Ishikawa (cell line): ENCODE measurements around the gene DTD1.

Experiments used
- CEBPB ChIP-seq: IDR thresholded peaks from 2 replicates; pipeline ENCODE4 v1.6.1; 2012
- CREB1 ChIP-seq: IDR thresholded peaks from 2 replicates; pipeline ENCODE4 v1.6.1; 2012; ENCODE audit warnings: low read depth
- EGR1 ChIP-seq: IDR thresholded peaks from 2 replicates; pipeline ENCODE4 v1.6.1; 2012
- EP300 ChIP-seq: IDR thresholded peaks from 2 replicates; pipeline ENCODE4 v1.6.1; 2012; ENCODE audit warnings: borderline replicate concordance
- FOXM1 ChIP-seq: IDR thresholded peaks from 2 replicates; pipeline ENCODE4 v1.6.1; 2012; ENCODE audit warnings: low read depth, borderline replicate concordance
- MAX ChIP-seq: IDR thresholded peaks from 2 replicates; pipeline ENCODE4 v1.6.1; 2012
- NFIC ChIP-seq: IDR thresholded peaks from 2 replicates; pipeline ENCODE4 v1.6.1; 2012
- RAD21 ChIP-seq: IDR thresholded peaks from 2 replicates; pipeline ENCODE4 v1.6.1; 2012; ENCODE audit warnings: low read depth
- REST ChIP-seq: IDR thresholded peaks from 2 replicates; pipeline ENCODE4 v1.6.1; 2012; ENCODE audit warnings: low read depth, mild to moderate bottlenecking
- TAF1 ChIP-seq: IDR thresholded peaks from 2 replicates; pipeline ENCODE4 v1.6.1; 2012; ENCODE audit warnings: low read depth, mild to moderate bottlenecking
- TCF12 ChIP-seq: IDR thresholded peaks from 2 replicates; pipeline ENCODE4 v1.6.1; 2012; ENCODE audit warnings: low read depth
- TEAD4 ChIP-seq: IDR thresholded peaks from 2 replicates; pipeline ENCODE4 v1.6.1; 2012
- USF1 ChIP-seq: IDR thresholded peaks from 2 replicates; pipeline ENCODE4 v1.6.1; 2012
- YY1 ChIP-seq: IDR thresholded peaks from 2 replicates; pipeline ENCODE4 v1.6.1; 2012; ENCODE audit warnings: low read depth
- ZBTB7A ChIP-seq: IDR thresholded peaks from 2 replicates; pipeline ENCODE4 v1.6.1; 2012; ENCODE audit warnings: low read depth

Gene DTD1

GRCh38 chr20:18684775-18685174 lies 96.9 kb downstream of the DTD1 start:
- TF ChIP-seq MAX, result no peak
- TF ChIP-seq TEAD4, result no peak

GRCh38 chr20:18685406-18685805 lies 97.6 kb downstream of the DTD1 start:
- TF ChIP-seq ZBTB7A, result no peak
- TF ChIP-seq USF1, result no peak
- TF ChIP-seq NFIC, result no peak
- TF ChIP-seq FOXM1, result no peak

- TF ChIP-seq RAD21 (no peak), NFIC (no peak), CEBPB (no peak)
These were observed 98.8 kb downstream of the DTD1 start for GRCh38 chr20:18686696-18687095.

- TF ChIP-seq EGR1 (no peak), NFIC (no peak), TAF1 (no peak), TCF12 (no peak), TEAD4 (no peak)
These were observed 100.8 kb downstream of the DTD1 start for GRCh38 chr20:18688676-18689075.

GRCh38 chr20:18689557-18689956 lies 101.7 kb downstream of the DTD1 start:
- TF ChIP-seq MAX (no peak), TAF1 (no peak), EGR1 (no peak), ZBTB7A (no peak), EP300 (no peak)

GRCh38 chr20:18692447-18692846 lies 104.6 kb downstream of the DTD1 start:
- no peak for TF ChIP-seq MAX
- TF ChIP-seq FOXM1, result no peak
- no peak for TF ChIP-seq ZBTB7A
- no peak for TF ChIP-seq TEAD4
- no peak for TF ChIP-seq TCF12
- TF ChIP-seq EGR1, result no peak
- no peak for TF ChIP-seq USF1
- TF ChIP-seq CEBPB, result no peak

GRCh38 chr20:18694071-18694470 lies 106.2 kb downstream of the DTD1 start:
- TF ChIP-seq YY1 (no peak), NFIC (no peak), ZBTB7A (no peak), TEAD4 (no peak), EP300 (no peak), CEBPB (no peak), FOXM1 (no peak), MAX (no peak), RAD21 (no peak), CREB1 (no peak), EGR1 (no peak), USF1 (no peak), REST (no peak), TAF1 (no peak), TCF12 (no peak)

- no peak for TF ChIP-seq MAX
- TF ChIP-seq CEBPB, result no peak
- no peak for TF ChIP-seq REST
- TF ChIP-seq TAF1, result no peak
- no peak for TF ChIP-seq TEAD4
- no peak for TF ChIP-seq YY1
- no peak for TF ChIP-seq USF1
- TF ChIP-seq TCF12, result no peak
- no peak for TF ChIP-seq EGR1
- TF ChIP-seq NFIC, result no peak
- no peak for TF ChIP-seq FOXM1
- TF ChIP-seq ZBTB7A, result no peak
- no peak for TF ChIP-seq RAD21
- no peak for TF ChIP-seq CREB1
- TF ChIP-seq EP300, result no peak
These were observed 107.3 kb downstream of the DTD1 start for GRCh38 chr20:18695175-18695574.
